Hypothalamus (tissue), 51 donors: ENCODE measurements around the gene OMG.
"Not testable (repeated sequence)": the region's sequence is repeated elsewhere in the genome, so short reads cannot be mapped to it uniquely, and the experiment has no call there.

ENCODE experiments used
- DNase-seq, 51 donors: peaks; one replicate each; lab custom pipeline; 2025; lab: John Stamatoyannopoulos, UW

OMG gene

DNA sequence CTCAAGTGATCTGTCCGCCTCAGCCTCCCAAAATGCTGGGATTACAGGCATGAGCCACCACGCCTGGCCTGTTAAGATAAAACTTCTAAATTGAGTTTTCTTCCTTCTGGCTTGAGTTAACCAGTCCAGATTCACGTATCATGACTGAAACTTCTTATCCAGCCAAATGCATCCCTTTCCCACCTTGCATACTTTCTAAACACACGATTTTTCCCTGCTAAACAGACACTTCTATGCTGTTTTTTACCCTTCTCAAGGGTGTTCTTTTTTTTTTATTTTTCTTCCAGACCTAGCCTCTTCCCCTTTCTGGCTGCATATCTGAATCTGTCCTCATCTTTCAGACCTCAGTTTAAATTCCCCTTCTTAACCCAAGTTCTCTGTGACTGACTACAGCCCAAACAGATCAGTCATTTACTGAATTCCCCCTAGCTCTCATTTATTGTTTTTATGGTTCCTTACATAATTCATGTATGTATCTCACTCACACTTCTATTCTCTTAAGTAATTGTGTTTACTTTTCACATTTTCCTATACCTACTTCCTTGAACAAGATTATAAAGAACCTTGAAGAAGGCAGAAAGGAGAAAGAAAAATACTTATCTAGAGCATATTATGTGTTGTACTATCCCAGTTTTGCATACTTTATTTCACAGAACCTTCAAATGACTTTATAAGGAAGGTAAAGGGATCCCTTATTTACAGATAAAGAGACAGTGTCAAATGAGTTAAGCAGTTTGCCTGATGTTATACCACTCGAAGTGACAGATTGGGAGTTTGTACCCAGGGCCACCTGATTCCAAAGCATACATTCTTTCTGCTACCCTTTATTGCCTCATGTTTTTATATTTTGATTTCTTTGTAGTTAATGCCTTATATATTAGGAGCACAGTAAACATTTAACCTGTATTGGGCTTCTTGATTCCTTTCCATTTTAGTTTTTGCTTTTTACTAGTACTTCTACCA is 11.6 kb upstream of the OMG start:
- no peak for DNase-seq

DNA sequence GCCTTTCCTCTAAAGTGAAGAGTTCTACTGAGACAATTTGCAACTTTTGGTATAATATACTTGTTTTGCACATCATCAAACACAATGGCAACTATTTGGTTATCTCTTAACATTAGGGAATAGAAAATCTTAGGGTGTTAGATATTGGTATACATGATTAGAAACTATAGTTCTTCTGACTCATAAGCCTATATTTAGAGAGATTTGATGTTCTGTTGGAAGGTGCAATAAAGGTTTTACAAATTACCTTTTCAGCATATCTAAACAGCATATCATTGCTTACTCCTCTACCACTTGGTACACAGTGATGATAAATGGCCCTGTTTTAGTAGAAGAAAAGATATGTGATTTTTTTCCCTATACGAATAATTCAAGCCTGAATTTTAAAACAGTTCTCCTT is 10.6 kb upstream of the OMG start:
- no peak for DNase-seq

DNA sequence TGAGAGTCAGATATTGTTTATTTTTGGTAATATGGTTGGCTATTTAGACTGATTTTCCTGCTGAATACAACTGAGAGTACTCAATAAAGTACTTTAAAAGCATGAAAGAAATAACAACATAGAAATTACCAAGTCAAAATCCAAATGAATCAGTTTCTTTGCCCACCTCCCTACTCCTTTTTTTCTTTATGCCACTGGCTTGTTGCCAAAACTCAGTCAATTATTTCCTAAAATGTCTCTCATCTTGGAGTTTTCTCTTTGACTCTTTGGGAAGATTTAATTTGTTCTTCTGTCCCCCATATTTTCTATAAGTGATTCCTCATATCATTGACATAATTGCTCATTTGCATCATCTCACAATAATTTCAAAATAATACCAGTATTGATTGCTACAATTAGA is 2.6 kb upstream of the OMG start:
- DNase-seq: no peak

DNA sequence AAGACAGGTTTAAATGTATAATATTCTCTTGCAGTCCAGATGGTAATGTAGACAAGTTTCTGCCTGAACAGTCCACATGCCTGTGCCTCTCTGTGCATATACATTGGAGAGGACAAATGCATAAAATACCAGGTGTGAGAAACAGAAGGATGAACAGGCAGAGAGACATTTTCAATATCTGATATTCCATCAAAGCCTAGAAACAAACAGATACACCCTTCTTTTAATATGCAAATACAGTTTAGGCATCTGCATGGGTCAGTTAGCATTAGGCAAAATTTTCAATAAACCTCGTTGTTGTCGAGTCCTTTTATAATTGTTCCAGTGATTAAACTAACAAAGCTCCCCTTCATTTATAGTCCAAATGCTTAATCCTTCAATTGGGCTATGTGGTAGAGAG is 897 bp downstream of the OMG start:
- peak in 2 of 51 donors; percentile 37 to 78 for DNase-seq

DNA sequence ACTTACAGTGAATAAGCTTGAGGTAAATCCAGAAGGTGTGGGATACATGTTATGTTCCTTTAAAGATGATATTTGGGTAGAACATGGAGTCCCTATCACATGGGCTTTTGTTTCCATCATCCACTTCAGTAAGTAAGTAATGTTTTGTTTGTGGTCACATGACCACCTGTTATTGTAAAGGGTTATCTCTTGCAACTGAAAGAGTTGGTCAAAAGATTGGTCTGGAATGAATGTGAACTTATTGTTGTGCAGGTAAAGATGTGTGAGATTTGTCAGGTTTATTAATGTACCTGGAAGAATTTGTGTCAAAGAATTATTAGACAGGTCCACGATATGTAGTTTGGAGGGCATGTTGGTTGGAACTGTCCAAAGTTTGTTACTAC is 1.6 kb downstream of the OMG start:
- peak in 2 of 51 donors; percentile 37 to 68 for DNase-seq

DNA sequence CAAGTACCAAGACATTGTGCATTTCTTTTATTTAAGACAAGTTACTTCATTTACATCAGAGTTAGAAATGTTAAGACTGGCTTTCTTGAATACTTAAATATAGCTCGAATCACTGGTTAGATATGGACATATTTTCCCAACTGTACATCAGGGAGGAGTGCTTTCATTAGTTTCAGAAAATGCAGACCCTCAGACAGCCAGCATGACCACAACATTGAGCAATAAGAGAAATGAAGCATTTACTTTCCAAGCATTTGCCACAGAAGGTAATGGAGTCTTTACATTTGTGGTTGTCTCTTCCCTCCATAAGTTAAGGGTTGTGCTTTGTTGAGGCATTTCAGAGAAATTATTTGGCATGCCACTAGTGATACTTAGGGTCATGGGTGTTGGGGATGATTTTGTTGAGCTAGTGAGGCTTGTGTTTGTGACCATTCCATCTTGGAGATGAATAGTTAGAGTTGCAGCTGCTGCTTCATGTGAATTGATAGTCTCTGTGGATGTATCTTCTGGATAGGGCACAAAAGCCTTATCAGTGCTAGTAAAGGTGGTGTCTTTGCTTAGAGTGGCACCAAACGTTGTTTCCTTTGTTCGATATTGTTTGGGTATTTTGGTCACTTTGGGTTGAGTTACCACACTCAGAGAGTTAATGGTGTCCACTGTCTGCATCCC is 2.1 kb downstream of the OMG start:
- DNase-seq: peak in 3 of 51 donors; percentile 6 to 68 (median 37)

DNA sequence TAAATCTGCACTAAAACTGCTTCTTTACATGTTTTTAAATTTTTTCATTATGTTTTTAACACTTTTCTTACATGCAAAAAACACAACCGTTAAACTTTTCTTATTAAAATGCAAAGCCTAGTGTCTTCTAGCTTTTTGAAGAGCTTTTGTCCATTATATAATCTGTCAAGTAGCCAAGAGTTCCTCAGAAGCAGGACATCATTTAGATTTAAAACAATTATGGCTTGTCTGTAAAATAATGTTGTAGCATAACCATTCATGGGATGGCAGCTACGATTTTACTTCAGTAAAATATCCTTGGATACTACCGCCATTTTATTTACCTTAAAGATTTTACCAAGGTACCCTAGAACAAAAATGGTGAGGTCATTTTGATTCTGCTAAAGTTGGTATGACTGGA is 2.8 kb downstream of the OMG start:
- peak in 1 of 51 donors; percentile 25 for DNase-seq

DNA sequence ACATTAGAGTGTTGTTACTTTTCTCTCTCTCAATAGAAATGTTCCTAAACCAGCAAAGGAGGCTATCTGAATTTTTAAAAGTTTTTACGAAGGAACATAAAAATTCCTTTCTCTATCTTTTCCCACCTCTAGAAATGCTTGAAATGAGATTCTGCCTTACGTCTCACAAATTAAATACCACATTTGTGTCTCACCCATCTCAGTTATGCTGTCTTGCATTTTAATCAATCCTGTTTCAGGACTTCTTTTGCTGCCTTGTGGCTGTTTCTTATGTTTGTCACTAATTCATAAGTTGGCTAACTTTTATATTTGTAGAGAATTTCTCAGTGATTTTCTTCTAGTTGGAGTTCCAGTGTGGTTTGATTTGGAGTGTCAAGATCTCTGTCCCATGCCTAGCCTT is 3.5 kb downstream of the OMG start:
- no peak for DNase-seq

DNA sequence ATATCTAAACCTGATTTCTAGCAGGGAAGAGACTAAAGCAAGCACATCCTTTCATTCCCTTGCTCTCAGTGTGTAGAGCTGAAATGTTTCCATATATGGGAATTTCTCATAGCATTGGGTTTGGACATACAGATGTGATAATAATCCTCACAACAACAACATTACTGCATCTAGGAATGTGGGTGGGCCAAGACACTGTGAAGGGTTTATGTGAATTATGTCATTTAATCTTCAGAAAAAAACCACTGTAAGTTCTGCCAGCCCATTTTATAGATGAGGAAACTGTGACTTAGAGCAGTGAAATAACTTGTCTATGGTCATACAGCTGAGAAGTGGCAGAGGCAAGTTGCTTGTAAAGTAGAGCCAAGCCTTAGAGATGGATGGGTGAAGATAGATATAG is 5.2 kb downstream of the OMG start:
- no peak for DNase-seq

DNA sequence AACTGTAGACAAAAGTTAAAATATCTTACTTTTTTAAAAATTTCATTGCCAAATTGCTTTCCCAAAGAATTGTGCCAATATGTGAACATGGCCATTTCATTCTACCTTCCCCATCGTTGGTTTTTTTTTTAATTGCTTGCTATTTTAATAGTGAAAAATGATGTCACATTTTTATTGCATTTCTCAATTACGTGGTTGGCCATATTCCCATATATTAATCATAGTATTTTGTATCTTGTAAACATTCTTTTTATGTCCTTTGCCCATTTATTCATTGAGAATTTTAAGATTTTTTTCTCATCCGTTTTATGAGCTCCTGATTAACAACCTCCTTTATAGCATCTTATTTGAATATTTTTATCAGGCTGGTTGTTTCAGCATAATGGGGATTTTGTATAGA is 7.2 kb downstream of the OMG start:
- no peak for DNase-seq

DNA sequence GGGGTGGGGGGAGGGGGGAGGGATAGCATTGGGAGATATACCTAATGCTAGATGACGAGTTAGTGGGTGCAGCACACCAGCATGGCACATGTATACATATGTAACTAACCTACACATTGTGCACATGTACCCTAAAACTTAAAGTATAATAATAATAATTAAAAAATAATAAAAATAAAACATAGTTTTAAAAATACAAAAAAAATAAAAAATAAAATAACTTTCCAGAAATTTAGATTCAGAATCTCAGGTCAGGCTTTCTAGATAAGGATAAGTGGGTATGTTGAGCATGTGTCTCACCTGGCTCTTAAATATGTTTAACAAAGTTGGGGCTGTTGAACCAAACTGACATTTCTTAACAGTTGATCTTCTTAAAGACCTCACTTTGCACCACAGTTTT is 9.1 kb downstream of the OMG start:
- not testable (repeated sequence) for DNase-seq

DNA sequence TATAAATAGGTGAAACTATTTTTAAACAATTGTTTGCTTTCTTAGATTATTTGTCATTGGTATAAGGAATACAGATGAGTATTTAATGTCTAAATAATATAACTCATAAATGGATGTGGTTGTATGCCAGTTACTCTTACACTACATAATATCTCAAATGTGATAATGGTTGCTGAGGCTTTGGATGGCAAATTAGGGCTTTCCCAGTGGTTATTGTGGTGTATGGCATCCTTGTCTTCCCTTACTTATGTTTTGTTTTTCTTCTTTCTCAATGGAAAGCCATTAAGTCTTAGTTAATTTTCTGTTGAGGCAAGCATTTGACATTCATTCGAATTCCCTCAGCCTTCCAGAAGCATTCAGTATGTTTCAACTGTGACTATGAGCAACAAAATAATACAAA is 10.5 kb downstream of the OMG start:
- no peak for DNase-seq

DNA sequence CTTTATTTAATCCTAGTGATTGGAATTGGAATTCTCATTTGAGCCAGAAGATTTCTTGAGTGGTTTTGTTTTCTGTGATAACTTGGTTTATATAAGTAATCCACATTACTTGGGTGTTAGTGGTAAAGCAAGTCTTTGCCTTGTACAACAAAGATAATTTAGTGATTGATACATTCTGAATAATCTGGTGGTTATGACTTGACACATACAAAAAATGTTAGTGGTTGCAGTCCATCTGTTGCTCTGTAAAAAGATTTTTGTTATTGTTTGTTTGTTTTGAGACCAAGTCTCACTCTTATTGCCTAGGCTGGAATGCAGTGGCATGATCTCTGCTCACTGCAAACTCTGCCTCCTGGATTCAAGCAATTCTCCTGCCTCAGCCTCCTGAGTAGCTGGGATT is 13.2 kb downstream of the OMG start:
- DNase-seq: no peak

DNA sequence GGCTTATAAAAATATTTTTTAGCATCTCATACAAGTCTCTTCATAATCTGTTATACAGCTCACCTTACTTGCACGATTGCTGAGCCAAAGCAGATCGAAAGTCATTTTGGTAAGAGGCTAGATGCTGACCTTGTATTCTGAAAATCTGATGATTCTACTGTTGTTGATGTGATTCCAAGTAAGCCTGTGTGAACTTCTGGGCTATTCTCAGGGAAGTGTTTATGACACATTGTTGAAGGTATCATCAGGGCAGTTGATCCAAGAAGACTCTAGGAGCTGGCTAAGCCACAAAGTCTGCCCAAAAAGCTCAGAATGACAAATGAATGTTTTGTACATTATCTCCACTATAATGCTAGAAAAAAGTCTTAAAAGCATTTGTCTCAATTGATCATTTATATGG is 16.0 kb downstream of the OMG start:
- DNase-seq: no peak

DNA sequence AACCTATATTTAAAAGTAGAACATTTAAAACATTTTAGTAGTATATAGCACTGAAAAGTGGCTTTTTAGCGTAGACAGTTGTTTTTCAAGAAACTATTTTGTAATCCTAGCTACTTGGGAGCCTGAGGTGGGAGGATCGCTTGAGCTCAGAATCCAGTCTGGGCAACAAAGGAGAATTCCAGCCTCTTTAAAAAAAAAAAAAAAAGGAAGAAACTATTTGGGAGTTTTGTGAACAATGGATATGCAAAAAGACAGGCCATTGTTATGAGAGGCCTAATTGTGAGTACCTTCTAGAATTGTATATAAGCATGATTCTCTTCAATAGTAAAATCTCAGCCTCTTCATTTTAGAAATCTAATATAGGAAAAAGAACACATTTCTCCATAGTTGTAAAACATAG is 17.6 kb downstream of the OMG start:
- no peak for DNase-seq

DNA sequence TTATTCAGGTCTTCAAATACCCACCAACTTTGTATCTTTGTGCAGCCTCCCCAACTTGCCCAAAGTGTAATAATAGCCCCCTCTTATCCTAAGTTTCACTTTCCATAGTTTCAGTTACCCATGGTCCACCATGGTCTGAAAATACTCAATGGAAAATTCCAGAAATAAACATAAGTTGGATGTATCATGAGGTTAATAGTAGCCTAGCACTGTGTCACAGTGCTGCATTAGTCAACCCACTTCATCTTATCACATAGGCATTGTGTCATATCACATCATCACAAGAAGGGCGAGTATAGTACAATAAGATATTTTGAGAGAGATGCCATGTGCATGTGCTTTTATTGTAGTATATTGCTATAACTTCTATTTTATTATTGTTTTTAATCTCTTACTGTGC is 21.9 kb downstream of the OMG start:
- no peak for DNase-seq

DNA sequence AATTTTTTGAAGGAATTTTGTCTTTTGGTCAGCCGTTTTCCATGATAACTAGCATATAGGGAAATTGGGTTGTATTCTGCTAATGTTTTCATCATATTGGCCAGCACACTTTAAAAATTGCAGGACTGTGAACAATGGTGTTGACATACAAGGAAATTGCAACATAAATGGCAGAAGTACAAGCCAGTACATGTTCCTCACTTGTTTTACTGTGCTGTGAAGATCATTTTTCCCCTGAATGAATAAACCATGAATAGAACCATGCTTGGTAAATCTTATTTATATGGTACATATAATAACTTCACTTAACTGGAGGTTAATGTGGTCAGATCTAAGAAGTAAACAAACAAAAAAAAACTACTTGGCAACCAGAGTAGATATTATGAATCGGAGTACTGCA is 22.8 kb downstream of the OMG start:
- DNase-seq: no peak

DNA sequence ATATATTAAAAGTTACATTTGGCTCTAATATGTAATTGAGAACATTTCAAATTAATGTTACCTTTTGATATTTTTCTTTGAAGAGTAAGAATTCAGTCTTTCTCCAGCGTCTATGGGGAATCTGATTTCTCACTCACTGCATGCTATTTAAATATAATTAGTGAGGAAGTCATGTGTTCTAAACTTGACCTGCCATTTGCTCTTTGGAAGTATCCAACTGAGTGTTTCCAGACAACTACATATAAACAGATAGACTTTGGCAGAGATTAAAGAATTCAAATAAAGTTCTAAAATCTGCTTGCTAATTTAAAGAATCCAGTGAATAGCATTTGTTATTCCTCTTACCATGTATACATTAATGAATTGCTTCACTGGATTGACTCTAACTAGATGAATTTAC is 23.5 kb downstream of the OMG start:
- DNase-seq: no peak

DNA sequence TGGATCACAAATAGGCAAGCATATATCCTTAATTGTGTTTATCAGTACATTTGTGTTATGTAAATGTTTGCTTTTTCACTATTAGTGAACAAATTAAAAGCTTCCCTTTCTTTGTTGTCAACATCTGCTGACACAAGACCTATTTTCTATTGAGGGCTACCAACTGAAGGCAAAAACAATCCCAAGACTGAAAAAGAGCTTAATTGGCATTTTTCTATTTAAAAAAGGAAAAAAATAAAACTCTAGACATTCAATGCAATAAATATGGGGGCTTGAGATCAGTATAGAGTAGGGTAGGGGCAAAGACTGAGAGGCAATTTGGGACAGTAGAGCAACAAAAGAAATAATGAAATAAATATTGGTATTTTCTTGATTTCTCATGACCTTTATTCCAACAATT is 24.2 kb downstream of the OMG start:
- DNase-seq: no peak

DNA sequence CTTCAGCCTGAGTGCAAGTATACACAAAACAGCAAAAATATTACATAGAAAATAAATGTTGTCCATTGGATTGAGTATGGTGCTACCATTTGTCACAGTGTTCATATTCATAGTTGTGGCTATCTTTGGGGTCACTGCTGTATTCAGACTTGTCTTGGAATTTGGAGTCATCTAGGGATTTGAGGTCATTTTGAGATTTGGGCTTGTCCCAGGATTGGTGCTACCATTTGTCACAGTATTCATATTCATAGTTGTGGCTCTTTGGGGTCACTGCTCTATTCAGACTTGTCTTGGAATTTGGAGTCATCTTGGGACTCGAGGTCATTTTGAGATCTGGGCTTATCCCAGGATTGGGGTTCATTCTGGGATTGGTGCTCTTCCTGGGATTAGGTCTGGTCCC is 24.8 kb downstream of the OMG start:
- DNase-seq: no peak

DNA sequence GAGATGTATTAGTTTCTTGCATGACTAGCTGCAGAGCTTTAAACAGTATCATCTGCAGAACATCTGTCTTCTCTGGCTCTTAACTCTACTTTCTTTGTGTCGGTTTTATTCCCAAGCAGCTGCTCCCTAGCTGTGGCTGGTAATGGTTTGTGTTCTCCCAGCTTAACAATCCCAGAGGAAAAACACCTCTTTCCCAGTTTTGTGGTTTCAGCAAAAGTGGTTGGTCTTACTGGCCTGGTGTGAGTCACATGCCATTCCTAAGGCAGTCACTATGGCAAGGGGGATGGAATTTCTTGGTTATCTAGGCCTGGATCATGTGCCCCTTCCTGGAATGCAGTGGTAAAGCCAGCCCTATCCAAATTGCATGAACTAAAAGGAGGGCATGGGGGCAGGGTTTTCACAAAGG is 27.5 kb downstream of the OMG start:
- peak in 4 of 51 donors; percentile 5 to 14 (median 6) for DNase-seq

DNA sequence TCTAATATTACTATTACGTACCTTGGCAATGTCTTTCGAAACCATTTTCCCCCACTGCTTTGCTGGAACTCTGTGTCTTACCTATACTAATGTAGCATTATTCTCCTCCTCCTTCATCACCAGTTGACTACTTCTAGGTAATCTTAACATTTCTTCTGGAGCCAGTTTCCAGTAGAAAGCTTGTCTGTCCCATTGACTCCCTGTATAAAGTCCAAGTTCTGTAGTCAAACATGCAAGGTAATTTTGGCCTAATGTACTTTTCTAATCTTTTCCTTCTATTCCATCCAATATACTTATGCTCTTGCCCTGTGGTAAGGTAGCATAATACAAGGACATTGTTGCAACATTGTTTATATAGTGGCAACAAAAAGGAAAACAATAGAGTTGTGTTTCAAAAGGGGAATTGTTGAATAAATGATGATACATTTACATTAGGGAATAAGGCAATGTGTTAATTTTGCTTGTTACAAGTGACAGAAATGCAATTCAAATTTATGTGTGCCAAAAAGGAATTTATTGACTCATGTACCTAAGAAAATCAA is 27.9 kb downstream of the OMG start:
- no peak for DNase-seq
